H1 (cell line): Measurements from ENCODE around the gene CAVIN1. TPM values are rescaled to one million over a fixed set of nuclear protein-coding genes. Genes with fewer than 3 reads are reported as not detected.
A peak's percentile ranks its signal among the peaks of the same experiment; 100 is the strongest.

Experiments used
- CTCF ChIA-PET: fragments of 300-600 bp; sonication (Branson Sonifier 250); formaldehyde crosslinking; loops from one replicate; lab custom pipeline; 2021; ENCODE audit not compliant: partially characterized antibody; lab: Charles Lee
- POLR2A ChIA-PET: fragments of 300-600 bp; sonication (Branson Sonifier 250); formaldehyde crosslinking; loops from one replicate; lab custom pipeline; 2021; ENCODE audit warnings: inconsistent platforms; ENCODE audit not compliant: partially characterized antibody; lab: Charles Lee
- DNase-seq, 2 experiments: peaks; one replicate each; pipeline versions ENCODE4 v3.0.0 to v3.0.0-alpha.2; 2010 to 2022; ENCODE audit warnings: low spot score in 2 of 2, low read depth in 1 of 2, mixed read lengths in 1 of 2
- FAIRE-seq: peaks from 2 replicates; lab custom pipeline; 2011; peaks lifted over from hg19 to GRCh38; lab: Jason Lieb, UNC
- H2AFZ ChIP-seq: 2 replicates; pipeline ENCODE4 v1.8.1; 2012; ENCODE audit warnings: low read length, inconsistent platforms
- H2AK5ac ChIP-seq: 2 replicates; pipeline ENCODE4 v1.6.1; 2013; ENCODE audit warnings: low read depth, low read length
- H2BK120ac ChIP-seq: replicated peaks from 2 replicates; pipeline ENCODE3; 2013; ENCODE audit warnings: low read depth, low read length, inconsistent platforms
- H2BK12ac ChIP-seq: 2 replicates; pipeline ENCODE4 v1.6.1; 2013; ENCODE audit warnings: low read depth, low read length
- H2BK15ac ChIP-seq: 2 replicates; pipeline ENCODE4 v1.6.1; 2013; ENCODE audit warnings: low read length
- H2BK20ac ChIP-seq: 2 replicates; pipeline ENCODE4 v1.6.1; 2013; ENCODE audit warnings: low read length
- H2BK5ac ChIP-seq: 2 replicates; pipeline ENCODE4 v1.6.1; 2013; ENCODE audit warnings: low read depth, low read length
- H3K14ac ChIP-seq: 2 replicates; pipeline ENCODE4 v1.6.1; 2013; ENCODE audit warnings: inconsistent platforms; ENCODE audit not compliant: insufficient read length
- H3K18ac ChIP-seq: 2 replicates; pipeline ENCODE4 v1.6.1; 2013; ENCODE audit warnings: low read length; ENCODE audit errors: extremely low read depth
- H3K23ac ChIP-seq: 2 replicates; pipeline ENCODE4 v1.6.1; 2013; ENCODE audit warnings: inconsistent platforms; ENCODE audit not compliant: insufficient read length
- H3K23me2 ChIP-seq: 2 replicates; pipeline ENCODE4 v1.6.1; 2013; ENCODE audit warnings: low read depth, low read length
- H3K27ac ChIP-seq: 2 replicates; pipeline ENCODE4 v1.6.1; 2011; ENCODE audit warnings: low read depth, low read length, inconsistent platforms
- H3K27me3 ChIP-seq, 4 experiments: replicated peaks in 1 of 4; 1 replicate in 1 of 4; 2 replicates in 3 of 4; pipeline versions ENCODE4 v1.6.1 to v1.8.1; 2011 to 2013; ENCODE audit warnings: low read length in 3 of 4, mild to moderate bottlenecking in 3 of 4, inconsistent platforms in 2 of 4, mixed read lengths in 2 of 4, moderate library complexity in 1 of 4; ENCODE audit not compliant: control insufficient read depth in 3 of 4, insufficient read depth in 3 of 4; ENCODE audit errors: extremely low read depth in 1 of 4
- H3K36me3 ChIP-seq, 4 experiments: 2 replicates each; pipeline versions ENCODE4 v1.6.1 to v1.8.1; 2011 to 2013; ENCODE audit warnings: mild to moderate bottlenecking in 4 of 4, low read length in 3 of 4, moderate library complexity in 2 of 4, control low read depth in 1 of 4, inconsistent platforms in 1 of 4; ENCODE audit not compliant: insufficient read depth in 4 of 4, control insufficient read depth in 2 of 4
- H3K4ac ChIP-seq: replicated peaks from 2 replicates; pipeline ENCODE3; 2013; ENCODE audit warnings: low read length, low read depth, mixed read lengths, inconsistent platforms; ENCODE audit not compliant: insufficient read length
- H3K4me1 ChIP-seq, 4 experiments: replicated peaks in 1 of 4; 1 replicate in 1 of 4; 2 replicates in 3 of 4; pipeline versions ENCODE4 v1.6.1 to v1.8.1; 2011 to 2013; ENCODE audit warnings: low read length in 3 of 4, inconsistent platforms in 2 of 4, mixed read lengths in 1 of 4; ENCODE audit not compliant: insufficient read depth in 4 of 4, control insufficient read depth in 3 of 4
- H3K4me2 ChIP-seq, 2 experiments: 2 replicates each; pipeline versions ENCODE4 v1.6.1 to v1.8.1; 2011 to 2013; ENCODE audit warnings: low read depth in 2 of 2, low read length in 2 of 2, control low read depth in 1 of 2, inconsistent platforms in 1 of 2, mild to moderate bottlenecking in 1 of 2; ENCODE audit not compliant: insufficient read depth in 1 of 2
- H3K4me3 ChIP-seq, 4 experiments: fragments of 200-600, 300-600 bp in 1 of 4; sonication (generic), shearing (Covaris generic), sonication (Bioruptor Twin) in 1 of 4; 2 replicates each; pipeline versions ENCODE4 v1.5.1 to v1.8.1; 2011 to 2016; ENCODE audit warnings: low read length in 4 of 4, low read depth in 3 of 4, control low read depth in 2 of 4, inconsistent platforms in 2 of 4, mild to moderate bottlenecking in 2 of 4, mixed read lengths in 1 of 4, moderate library complexity in 1 of 4; ENCODE audit not compliant: insufficient read depth in 2 of 4; ENCODE audit errors: extremely low read depth in 1 of 4
- H3K56ac ChIP-seq: replicated peaks from 2 replicates; pipeline ENCODE3; 2013; ENCODE audit warnings: low read depth, mild to moderate bottlenecking, mixed read lengths, low read length, inconsistent platforms; ENCODE audit not compliant: insufficient read length
- H3K79me1 ChIP-seq: 2 replicates; pipeline ENCODE4 v1.6.1; 2013; ENCODE audit warnings: low read depth, low read length, control low read depth
- H3K79me2 ChIP-seq, 2 experiments: 2 replicates each; pipeline versions ENCODE4 v1.6.1 to v1.8.1; 2012 to 2013; ENCODE audit warnings: low read length in 2 of 2, mild to moderate bottlenecking in 2 of 2, inconsistent platforms in 1 of 2; ENCODE audit not compliant: insufficient read depth in 2 of 2, control insufficient read depth in 1 of 2
- H3K9ac ChIP-seq, 4 experiments: replicated peaks in 1 of 4; 1 replicate in 1 of 4; 2 replicates in 3 of 4; pipeline versions ENCODE4 v1.6.1 to v1.8.1; 2011 to 2013; ENCODE audit warnings: low read depth in 3 of 4, low read length in 3 of 4, control low read depth in 2 of 4, mild to moderate bottlenecking in 2 of 4, moderate library complexity in 2 of 4, inconsistent platforms in 1 of 4; ENCODE audit errors: extremely low read depth in 1 of 4
- H3K9me3 ChIP-seq, 2 experiments: 2 replicates each; pipeline versions ENCODE4 v1.6.1 to v1.8.1; 2012 to 2013; ENCODE audit warnings: mild to moderate bottlenecking in 2 of 2, moderate library complexity in 2 of 2, control low read depth in 1 of 2, inconsistent platforms in 1 of 2, low read depth in 1 of 2, low read length in 1 of 2, mixed read lengths in 1 of 2; ENCODE audit not compliant: insufficient read depth in 2 of 2
- H4K20me1 ChIP-seq, 2 experiments: replicated peaks in 1 of 2; 2 replicates each; pipeline versions ENCODE3 to v1.8.1; 2011 to 2013; ENCODE audit warnings: inconsistent platforms in 2 of 2, low read length in 2 of 2, mild to moderate bottlenecking in 1 of 2; ENCODE audit not compliant: insufficient read depth in 2 of 2, control insufficient read depth in 1 of 2
- H4K5ac ChIP-seq: 2 replicates; pipeline ENCODE4 v1.6.1; 2013; ENCODE audit warnings: low read length, low read depth, mixed read lengths, inconsistent platforms; ENCODE audit not compliant: insufficient read length
- H4K8ac ChIP-seq: 2 replicates; pipeline ENCODE4 v1.8.0; 2013; ENCODE audit warnings: mild to moderate bottlenecking, moderate library complexity, low read length, inconsistent platforms; ENCODE audit not compliant: insufficient read depth; ENCODE audit errors: extremely low read depth
- H4K91ac ChIP-seq: replicated peaks from 2 replicates; pipeline ENCODE3; 2013; ENCODE audit warnings: low read length, mixed read lengths, inconsistent platforms; ENCODE audit not compliant: insufficient read length
- CTBP2 ChIP-seq: IDR thresholded peaks from 2 replicates; pipeline ENCODE4 v1.7.0; 2011; ENCODE audit warnings: borderline replicate concordance, mild to moderate bottlenecking, moderate library complexity, mixed read lengths, low read length; ENCODE audit not compliant: insufficient read depth, insufficient read length
- HDAC2 ChIP-seq, 2 experiments: fragments of 300-600 bp in 1 of 2; sonication (generic) in 1 of 2; IDR thresholded peaks; 2 replicates each; pipeline ENCODE4 v1.6.1; 2011 to 2012; ENCODE audit warnings: low read depth in 2 of 2, low read length in 2 of 2, mild to moderate bottlenecking in 2 of 2, moderate library complexity in 2 of 2, borderline replicate concordance in 1 of 2, inconsistent platforms in 1 of 2
- TEAD4 ChIP-seq: IDR thresholded peaks from 2 replicates; pipeline ENCODE4 v1.6.1; 2012; ENCODE audit warnings: low read depth, low read length, inconsistent platforms, mixed read lengths
- YY1 ChIP-seq: IDR thresholded peaks from 2 replicates; pipeline ENCODE4 v1.6.1; 2011; ENCODE audit warnings: low read depth, mild to moderate bottlenecking, low read length
- ZNF274 ChIP-seq: IDR thresholded peaks from 2 replicates; pipeline ENCODE4 v1.7.0; 2012; ENCODE audit warnings: low read length, borderline replicate concordance; ENCODE audit errors: extremely low read depth
- WGBS, 2 experiments: shearing (Covaris generic) in 1 of 2; methylation state at CpG; one replicate each; pipeline versions ENCODE4 v1.1.6 to v1.1.7; 2013 to 2015; ENCODE audit warnings: low lambda C conversion rate in 2 of 2, mixed read lengths in 2 of 2, inconsistent platforms in 1 of 2, low coverage in 1 of 2, missing lambda C conversion rate in 1 of 2; ENCODE audit not compliant: insufficient replicate concordance in 2 of 2, insufficient coverage in 1 of 2, insufficient read length in 1 of 2; ENCODE audit errors: extremely low coverage in 1 of 2, missing lambda C conversion rate in 1 of 2; 5-methylcytosine and 5-hydroxymethylcytosine counted together
- polyA plus RNA-seq, 7 experiments: library from polyadenylated mRNA; depleted of rRNA in 3 of 7; stranded (reverse) in 5 of 7; unstranded in 2 of 7; fragments of >200 nt in 5 of 7; fragments of 200-250 nt in 2 of 7; gene quantifications; 1 replicate in 5 of 7; 2 replicates in 1 of 7; 4 replicates in 1 of 7; pipeline versions ENCODE4 v1.2.1 to v1.2.3, GENCODE V29; 2011 to 2013; ENCODE audit warnings: missing spikeins in 2 of 7, mixed read lengths in 2 of 7
- total RNA-seq: library from RNA; stranded (reverse); fragmentation: NEBNext Ultra II Directional; extraction: Animal tissue kit (Norgen Biotek cat#: 25700); gene quantifications from 2 replicates; pipeline ENCODE4 v1.2.1, GENCODE V29; 2021
- TF ChIP-seq, protein P1 (sequence below): IDR thresholded peaks from 2 replicates; pipeline ENCODE4 v1.6.1; 2012; ENCODE audit warnings: inconsistent platforms
- TF ChIP-seq, protein P2 (sequence below), 3 experiments: IDR thresholded peaks; 1 replicate in 2 of 3; 2 replicates in 1 of 3; pipeline versions ENCODE4 v1.5.1 to v1.6.1; 2011; ENCODE audit warnings: low read length in 3 of 3, mild to moderate bottlenecking in 3 of 3, inconsistent platforms in 2 of 3, low read depth in 1 of 3, moderate library complexity in 1 of 3; ENCODE audit not compliant: insufficient read depth in 1 of 3; ENCODE audit errors: control extremely low read depth in 1 of 3

Gene CAVIN1
- total and polyA plus RNA-seq, 2 of the 8 experiments (the other 6 are each of a cell fraction or from before 2014, with no cell fraction given): 16.2 to 41.6 TPM

DNA sequence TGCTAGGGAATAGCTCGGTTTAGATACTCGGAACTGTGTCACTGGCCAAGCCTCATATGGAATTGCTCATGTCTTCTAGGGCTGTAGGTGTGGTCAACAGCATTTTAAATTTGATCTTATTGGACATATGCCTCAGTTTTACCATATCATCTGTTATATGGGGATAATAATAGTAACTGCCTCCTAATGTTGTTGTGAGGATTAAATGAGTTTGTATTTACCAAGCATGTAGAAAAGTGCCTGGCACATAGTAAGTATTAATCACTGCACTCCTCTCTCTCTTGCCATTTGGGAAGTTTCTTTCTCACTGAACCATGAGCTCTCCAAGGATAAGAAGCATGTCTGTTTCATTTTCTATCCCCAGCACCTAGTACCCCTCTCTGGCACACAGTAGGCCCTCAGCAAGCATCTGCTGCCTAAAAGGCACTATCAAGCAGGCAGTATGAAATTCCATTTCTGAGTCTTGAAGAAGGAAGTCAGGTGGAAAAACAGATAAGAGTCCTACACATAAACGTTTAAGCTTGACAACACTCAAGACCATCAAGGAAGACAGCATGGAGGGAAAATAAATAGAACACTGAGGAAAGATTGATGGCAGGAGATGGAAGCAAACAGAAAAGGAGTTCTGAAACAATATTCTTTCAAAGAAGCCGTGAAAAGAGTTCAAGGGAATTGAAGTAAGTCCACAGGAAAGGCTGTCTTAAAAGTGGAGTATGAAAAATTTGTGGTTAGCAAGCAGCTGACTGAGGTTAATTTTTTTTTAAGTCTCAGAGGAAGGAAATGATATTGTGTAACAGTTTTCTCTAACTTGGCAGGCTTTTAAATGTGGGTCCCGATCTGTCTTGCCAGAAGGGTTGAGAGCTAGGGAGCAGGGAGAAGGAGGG lies 33.4 kb upstream of the CAVIN1 start:
- H4K8ac ChIP-seq: no peak overlapping the region
- 0 out of 2 replicates have a peak overlapping the region, but pooled peaks have one; percentile 46 for H2BK15ac ChIP-seq
- H3K14ac ChIP-seq: no peak overlapping the region
- peaks cover 0 to 8% (median 4%) of the 10 kb centered on the region in 4 experiments; a peak in 3 of 7 replicates for H3K4me1 ChIP-seq
- no peak overlapping the region for H2BK5ac ChIP-seq
- no peak overlapping the region for H3K4me2 ChIP-seq
- no peak overlapping the region for H2AK5ac ChIP-seq
- H3K4me3 ChIP-seq: no peak overlapping the region
- ChIA-PET CTCF (interaction anchor here (0.7 to 1.7 kb wide), 3 partner anchors 17 to 170 kb away, joined by 3 to 7 read pairs (median 3); no protein-coding TSS in a partner anchor), POLR2A (no interaction called here)
- FAIRE-seq (no peak), DNase-seq (no peak)
- H3K18ac ChIP-seq: no peak overlapping the region
- no peaks in the 10 kb centered on the region for H3K79me1 ChIP-seq
- H3K4ac ChIP-seq: no peak overlapping the region
- H3K23me2 ChIP-seq: peaks cover 2% of the 10 kb centered on the region
- H3K27ac ChIP-seq: no peak overlapping the region
- H2BK12ac ChIP-seq: no peak overlapping the region
- no peaks in the 10 kb centered on the region for H3K27me3 ChIP-seq
- H2BK120ac ChIP-seq: no peak overlapping the region
- H3K23ac ChIP-seq: no peak overlapping the region
- no peak overlapping the region for H3K9ac ChIP-seq
- no peak overlapping the region for H2BK20ac ChIP-seq
- peak overlapping the region; percentile 46 for H4K5ac ChIP-seq
- no peak overlapping the region for H3K56ac ChIP-seq
- 90% methylated on average over 5 of the region's 5 CpGs; no CpG with 5 or more reads in 1 of the 2 experiments for WGBS, 2 experiments
- H3K9me3 ChIP-seq: no peaks in the 10 kb centered on the region
- H3K79me2 ChIP-seq: peaks cover 0 to 17% of the 10 kb centered on the region in 2 experiments; a peak in 2 of 4 replicates
- H3K36me3 ChIP-seq: peaks cover 0 to 2% (median 0%) of the 10 kb centered on the region in 4 experiments; a peak in 1 of 8 replicates
- H4K20me1 ChIP-seq: peaks cover 0 to 6% of the 10 kb centered on the region in 2 experiments
- no peak overlapping the region; the same call in 1 of the 2 replicates for H2AFZ ChIP-seq
- H4K91ac ChIP-seq: no peak overlapping the region
- TF ChIP-seq YY1: no peak
- no peak for TF ChIP-seq CTBP2
- no peak for TF ChIP-seq TEAD4
- TF ChIP-seq, protein P1, sequence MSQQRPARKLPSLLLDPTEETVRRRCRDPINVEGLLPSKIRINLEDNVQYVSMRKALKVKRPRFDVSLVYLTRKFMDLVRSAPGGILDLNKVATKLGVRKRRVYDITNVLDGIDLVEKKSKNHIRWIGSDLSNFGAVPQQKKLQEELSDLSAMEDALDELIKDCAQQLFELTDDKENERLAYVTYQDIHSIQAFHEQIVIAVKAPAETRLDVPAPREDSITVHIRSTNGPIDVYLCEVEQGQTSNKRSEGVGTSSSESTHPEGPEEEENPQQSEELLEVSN: no peak
- TF ChIP-seq, protein P2, sequence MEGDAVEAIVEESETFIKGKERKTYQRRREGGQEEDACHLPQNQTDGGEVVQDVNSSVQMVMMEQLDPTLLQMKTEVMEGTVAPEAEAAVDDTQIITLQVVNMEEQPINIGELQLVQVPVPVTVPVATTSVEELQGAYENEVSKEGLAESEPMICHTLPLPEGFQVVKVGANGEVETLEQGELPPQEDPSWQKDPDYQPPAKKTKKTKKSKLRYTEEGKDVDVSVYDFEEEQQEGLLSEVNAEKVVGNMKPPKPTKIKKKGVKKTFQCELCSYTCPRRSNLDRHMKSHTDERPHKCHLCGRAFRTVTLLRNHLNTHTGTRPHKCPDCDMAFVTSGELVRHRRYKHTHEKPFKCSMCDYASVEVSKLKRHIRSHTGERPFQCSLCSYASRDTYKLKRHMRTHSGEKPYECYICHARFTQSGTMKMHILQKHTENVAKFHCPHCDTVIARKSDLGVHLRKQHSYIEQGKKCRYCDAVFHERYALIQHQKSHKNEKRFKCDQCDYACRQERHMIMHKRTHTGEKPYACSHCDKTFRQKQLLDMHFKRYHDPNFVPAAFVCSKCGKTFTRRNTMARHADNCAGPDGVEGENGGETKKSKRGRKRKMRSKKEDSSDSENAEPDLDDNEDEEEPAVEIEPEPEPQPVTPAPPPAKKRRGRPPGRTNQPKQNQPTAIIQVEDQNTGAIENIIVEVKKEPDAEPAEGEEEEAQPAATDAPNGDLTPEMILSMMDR (IDR thresholded peaks at IDR 0.05; ENCODE audit: control extremely low read depth in 1 of 3, insufficient read depth in 1 of 3, low read depth in 1 of 3, low read length in 3 of 3): no peak
- no peak for TF ChIP-seq ZNF274
- TF ChIP-seq HDAC2 (IDR thresholded peaks at IDR 0.05; ENCODE audit: borderline replicate concordance in 1 of 2, low read depth in 2 of 2, low read length in 2 of 2): no peak
